H1 (cell line): ENCODE data around the gene EIF2B2. TPM values are rescaled to one million over a fixed set of nuclear protein-coding genes. Genes with fewer than 3 reads are reported as not detected.

Experiments
- CTCF ChIA-PET: fragments of 300-600 bp; sonication (Branson Sonifier 250); formaldehyde crosslinking; loops from one replicate; lab custom pipeline; 2021; ENCODE audit not compliant: partially characterized antibody; lab: Charles Lee
- POLR2A ChIA-PET: fragments of 300-600 bp; sonication (Branson Sonifier 250); formaldehyde crosslinking; loops from one replicate; lab custom pipeline; 2021; ENCODE audit warnings: inconsistent platforms; ENCODE audit not compliant: partially characterized antibody; lab: Charles Lee
- DNase-seq, 2 experiments: peaks; one replicate each; pipeline versions ENCODE4 v3.0.0 to v3.0.0-alpha.2; 2010 to 2022; ENCODE audit warnings: low spot score in 2 of 2, low read depth in 1 of 2, mixed read lengths in 1 of 2
- FAIRE-seq: peaks from 2 replicates; lab custom pipeline; 2011; peaks lifted over from hg19 to GRCh38; lab: Jason Lieb, UNC
- H2AFZ ChIP-seq: 2 replicates; pipeline ENCODE4 v1.8.1; 2012; ENCODE audit warnings: low read length, inconsistent platforms
- H2AK5ac ChIP-seq: 2 replicates; pipeline ENCODE4 v1.6.1; 2013; ENCODE audit warnings: low read depth, low read length
- H2BK120ac ChIP-seq: replicated peaks from 2 replicates; pipeline ENCODE3; 2013; ENCODE audit warnings: low read depth, low read length, inconsistent platforms
- H2BK12ac ChIP-seq: 2 replicates; pipeline ENCODE4 v1.6.1; 2013; ENCODE audit warnings: low read depth, low read length
- H2BK15ac ChIP-seq: 2 replicates; pipeline ENCODE4 v1.6.1; 2013; ENCODE audit warnings: low read length
- H2BK20ac ChIP-seq: 2 replicates; pipeline ENCODE4 v1.6.1; 2013; ENCODE audit warnings: low read length
- H2BK5ac ChIP-seq: 2 replicates; pipeline ENCODE4 v1.6.1; 2013; ENCODE audit warnings: low read depth, low read length
- H3K14ac ChIP-seq: 2 replicates; pipeline ENCODE4 v1.6.1; 2013; ENCODE audit warnings: inconsistent platforms; ENCODE audit not compliant: insufficient read length
- H3K18ac ChIP-seq: 2 replicates; pipeline ENCODE4 v1.6.1; 2013; ENCODE audit warnings: low read length; ENCODE audit errors: extremely low read depth
- H3K23ac ChIP-seq: 2 replicates; pipeline ENCODE4 v1.6.1; 2013; ENCODE audit warnings: inconsistent platforms; ENCODE audit not compliant: insufficient read length
- H3K23me2 ChIP-seq: 2 replicates; pipeline ENCODE4 v1.6.1; 2013; ENCODE audit warnings: low read depth, low read length
- H3K27ac ChIP-seq: 2 replicates; pipeline ENCODE4 v1.6.1; 2011; ENCODE audit warnings: low read depth, low read length, inconsistent platforms
- H3K27me3 ChIP-seq, 4 experiments: replicated peaks in 1 of 4; 1 replicate in 1 of 4; 2 replicates in 3 of 4; pipeline versions ENCODE4 v1.6.1 to v1.8.1; 2011 to 2013; ENCODE audit warnings: low read length in 3 of 4, mild to moderate bottlenecking in 3 of 4, inconsistent platforms in 2 of 4, mixed read lengths in 2 of 4, moderate library complexity in 1 of 4; ENCODE audit not compliant: control insufficient read depth in 3 of 4, insufficient read depth in 3 of 4; ENCODE audit errors: extremely low read depth in 1 of 4
- H3K36me3 ChIP-seq, 4 experiments: 2 replicates each; pipeline versions ENCODE4 v1.6.1 to v1.8.1; 2011 to 2013; ENCODE audit warnings: mild to moderate bottlenecking in 4 of 4, low read length in 3 of 4, moderate library complexity in 2 of 4, control low read depth in 1 of 4, inconsistent platforms in 1 of 4; ENCODE audit not compliant: insufficient read depth in 4 of 4, control insufficient read depth in 2 of 4
- H3K4ac ChIP-seq: replicated peaks from 2 replicates; pipeline ENCODE3; 2013; ENCODE audit warnings: low read length, low read depth, mixed read lengths, inconsistent platforms; ENCODE audit not compliant: insufficient read length
- H3K4me1 ChIP-seq, 4 experiments: replicated peaks in 1 of 4; 1 replicate in 1 of 4; 2 replicates in 3 of 4; pipeline versions ENCODE4 v1.6.1 to v1.8.1; 2011 to 2013; ENCODE audit warnings: low read length in 3 of 4, inconsistent platforms in 2 of 4, mixed read lengths in 1 of 4; ENCODE audit not compliant: insufficient read depth in 4 of 4, control insufficient read depth in 3 of 4
- H3K4me2 ChIP-seq, 2 experiments: 2 replicates each; pipeline versions ENCODE4 v1.6.1 to v1.8.1; 2011 to 2013; ENCODE audit warnings: low read depth in 2 of 2, low read length in 2 of 2, control low read depth in 1 of 2, inconsistent platforms in 1 of 2, mild to moderate bottlenecking in 1 of 2; ENCODE audit not compliant: insufficient read depth in 1 of 2
- H3K4me3 ChIP-seq, 4 experiments: fragments of 200-600, 300-600 bp in 1 of 4; sonication (generic), shearing (Covaris generic), sonication (Bioruptor Twin) in 1 of 4; 2 replicates each; pipeline versions ENCODE4 v1.5.1 to v1.8.1; 2011 to 2016; ENCODE audit warnings: low read length in 4 of 4, low read depth in 3 of 4, control low read depth in 2 of 4, inconsistent platforms in 2 of 4, mild to moderate bottlenecking in 2 of 4, mixed read lengths in 1 of 4, moderate library complexity in 1 of 4; ENCODE audit not compliant: insufficient read depth in 2 of 4; ENCODE audit errors: extremely low read depth in 1 of 4
- H3K56ac ChIP-seq: replicated peaks from 2 replicates; pipeline ENCODE3; 2013; ENCODE audit warnings: low read depth, mild to moderate bottlenecking, mixed read lengths, low read length, inconsistent platforms; ENCODE audit not compliant: insufficient read length
- H3K79me1 ChIP-seq: 2 replicates; pipeline ENCODE4 v1.6.1; 2013; ENCODE audit warnings: low read depth, low read length, control low read depth
- H3K79me2 ChIP-seq, 2 experiments: 2 replicates each; pipeline versions ENCODE4 v1.6.1 to v1.8.1; 2012 to 2013; ENCODE audit warnings: low read length in 2 of 2, mild to moderate bottlenecking in 2 of 2, inconsistent platforms in 1 of 2; ENCODE audit not compliant: insufficient read depth in 2 of 2, control insufficient read depth in 1 of 2
- H3K9ac ChIP-seq, 4 experiments: replicated peaks in 1 of 4; 1 replicate in 1 of 4; 2 replicates in 3 of 4; pipeline versions ENCODE4 v1.6.1 to v1.8.1; 2011 to 2013; ENCODE audit warnings: low read depth in 3 of 4, low read length in 3 of 4, control low read depth in 2 of 4, mild to moderate bottlenecking in 2 of 4, moderate library complexity in 2 of 4, inconsistent platforms in 1 of 4; ENCODE audit errors: extremely low read depth in 1 of 4
- H3K9me3 ChIP-seq, 2 experiments: 2 replicates each; pipeline versions ENCODE4 v1.6.1 to v1.8.1; 2012 to 2013; ENCODE audit warnings: mild to moderate bottlenecking in 2 of 2, moderate library complexity in 2 of 2, control low read depth in 1 of 2, inconsistent platforms in 1 of 2, low read depth in 1 of 2, low read length in 1 of 2, mixed read lengths in 1 of 2; ENCODE audit not compliant: insufficient read depth in 2 of 2
- H4K20me1 ChIP-seq, 2 experiments: replicated peaks in 1 of 2; 2 replicates each; pipeline versions ENCODE3 to v1.8.1; 2011 to 2013; ENCODE audit warnings: inconsistent platforms in 2 of 2, low read length in 2 of 2, mild to moderate bottlenecking in 1 of 2; ENCODE audit not compliant: insufficient read depth in 2 of 2, control insufficient read depth in 1 of 2
- H4K5ac ChIP-seq: 2 replicates; pipeline ENCODE4 v1.6.1; 2013; ENCODE audit warnings: low read length, low read depth, mixed read lengths, inconsistent platforms; ENCODE audit not compliant: insufficient read length
- H4K8ac ChIP-seq: 2 replicates; pipeline ENCODE4 v1.8.0; 2013; ENCODE audit warnings: mild to moderate bottlenecking, moderate library complexity, low read length, inconsistent platforms; ENCODE audit not compliant: insufficient read depth; ENCODE audit errors: extremely low read depth
- H4K91ac ChIP-seq: replicated peaks from 2 replicates; pipeline ENCODE3; 2013; ENCODE audit warnings: low read length, mixed read lengths, inconsistent platforms; ENCODE audit not compliant: insufficient read length
- GTF2F1 ChIP-seq: IDR thresholded peaks from 2 replicates; pipeline ENCODE4 v1.6.1; 2012; ENCODE audit warnings: low read depth, low read length, improper control_type of control experiment, borderline replicate concordance
- MAFK ChIP-seq: IDR thresholded peaks from 2 replicates; pipeline ENCODE4 v1.6.1; 2012; ENCODE audit warnings: low read depth, mild to moderate bottlenecking, improper control_type of control experiment, low read length
- RXRA ChIP-seq: IDR thresholded peaks from 2 replicates; pipeline ENCODE4 v1.6.1; 2011; ENCODE audit warnings: low read depth, mild to moderate bottlenecking, low read length, moderate library complexity; ENCODE audit not compliant: insufficient read depth
- SP4 ChIP-seq: IDR thresholded peaks from 2 replicates; pipeline ENCODE4 v1.6.1; 2012; ENCODE audit warnings: low read length, inconsistent platforms
- WGBS, 2 experiments: shearing (Covaris generic) in 1 of 2; methylation state at CpG; one replicate each; pipeline versions ENCODE4 v1.1.6 to v1.1.7; 2013 to 2015; ENCODE audit warnings: low lambda C conversion rate in 2 of 2, mixed read lengths in 2 of 2, inconsistent platforms in 1 of 2, low coverage in 1 of 2, missing lambda C conversion rate in 1 of 2; ENCODE audit not compliant: insufficient replicate concordance in 2 of 2, insufficient coverage in 1 of 2, insufficient read length in 1 of 2; ENCODE audit errors: extremely low coverage in 1 of 2, missing lambda C conversion rate in 1 of 2; 5-methylcytosine and 5-hydroxymethylcytosine counted together
- polyA plus RNA-seq, 7 experiments: library from polyadenylated mRNA; depleted of rRNA in 3 of 7; stranded (reverse) in 5 of 7; unstranded in 2 of 7; fragments of >200 nt in 5 of 7; fragments of 200-250 nt in 2 of 7; gene quantifications; 1 replicate in 5 of 7; 2 replicates in 1 of 7; 4 replicates in 1 of 7; pipeline versions ENCODE4 v1.2.1 to v1.2.3, GENCODE V29; 2011 to 2013; ENCODE audit warnings: missing spikeins in 2 of 7, mixed read lengths in 2 of 7
- total RNA-seq: library from RNA; stranded (reverse); fragmentation: NEBNext Ultra II Directional; extraction: Animal tissue kit (Norgen Biotek cat#: 25700); gene quantifications from 2 replicates; pipeline ENCODE4 v1.2.1, GENCODE V29; 2021

EIF2B2 gene
- total and polyA plus RNA-seq, 2 of the 8 experiments (the other 6 are each of a cell fraction or from before 2014, with no cell fraction given): 42.6 to 79.9 TPM

GRCh38 chr14:75040507-75040906 lies 37.8 kb downstream of the EIF2B2 start:
- Histone ChIP-seq H4K8ac (no peak overlapping the region), H3K23ac (no peak overlapping the region), H3K4me2 (no peak overlapping the region), H2BK5ac (no peak overlapping the region), H3K27me3 (no peaks in the 10 kb centered on the region), H2BK20ac (no peak overlapping the region), H4K91ac (no peak overlapping the region), H3K56ac (no peak overlapping the region), H2AFZ (no peak overlapping the region), H2BK120ac (no peak overlapping the region), H3K23me2 (no peaks in the 10 kb centered on the region), H3K36me3 (peaks cover 0 to 25% (median 1%) of the 10 kb centered on the region in 4 experiments; a peak in 4 of 8 replicates), H4K20me1 (no peaks in the 10 kb centered on the region), H3K79me1 (no peaks in the 10 kb centered on the region; the same call in 1 of the 2 replicates), H3K18ac (no peak overlapping the region), H3K4me3 (no peak overlapping the region), H3K79me2 (no peaks in the 10 kb centered on the region), H3K27ac (no peak overlapping the region), H4K5ac (no peak overlapping the region), H2BK12ac (no peak overlapping the region), H3K14ac (no peak overlapping the region), H3K9me3 (no peaks in the 10 kb centered on the region), H3K4me1 (no peaks in the 10 kb centered on the region), H2BK15ac (no peak overlapping the region), H2AK5ac (no peak overlapping the region), H3K4ac (no peak overlapping the region), H3K9ac (no peak overlapping the region)
- 96% methylated on average over 1 of the region's 1 CpG; no CpG with 5 or more reads in 1 of the 2 experiments for WGBS, 2 experiments
- FAIRE-seq (no peak), DNase-seq (no peak)
- CTCF ChIA-PET: interaction anchor here (1.2 to 2.6 kb wide), 2 partner anchors 48 to 51 kb away, joined by 3 to 13 read pairs; no protein-coding TSS in a partner anchor
- POLR2A ChIA-PET: interaction anchor here (1.2 kb wide), 1 partner anchor 15 kb away, joined by 3 read pairs; no protein-coding TSS in a partner anchor
- TF ChIP-seq SP4 (no peak), MAFK (no peak), RXRA (no peak), GTF2F1 (no peak)
